ENCODE results near the gene CCDC69.
"Not testable (repeated sequence)": the region's sequence is repeated elsewhere in the genome, so short reads cannot be mapped to it uniquely, and the experiment has no call there.

Gene CCDC69

GRCh38 chr5:151259931-151260330, 36.0 kb upstream of the CCDC69 start:
- TF ChIP-seq CTCF (IDR thresholded peaks at IDR 0.05; ENCODE audit: insufficient read depth, low read depth, low read length, missing control alignments), result no peak
- DNase-seq (ENCODE audit: low read depth), result no peak
- H3K4me3 ChIP-seq (ENCODE audit: low read depth, low read length), result no peak overlapping the region

GRCh38 chr5:151258816-151259215, 34.9 kb upstream of the CCDC69 start:
- H3K4me3 ChIP-seq (ENCODE audit: low read depth, low read length), result no peak overlapping the region
- no peak for TF ChIP-seq CTCF (IDR thresholded peaks at IDR 0.05; ENCODE audit: insufficient read depth, low read depth, low read length, missing control alignments)
- no peak for DNase-seq (ENCODE audit: low read depth)

DNA sequence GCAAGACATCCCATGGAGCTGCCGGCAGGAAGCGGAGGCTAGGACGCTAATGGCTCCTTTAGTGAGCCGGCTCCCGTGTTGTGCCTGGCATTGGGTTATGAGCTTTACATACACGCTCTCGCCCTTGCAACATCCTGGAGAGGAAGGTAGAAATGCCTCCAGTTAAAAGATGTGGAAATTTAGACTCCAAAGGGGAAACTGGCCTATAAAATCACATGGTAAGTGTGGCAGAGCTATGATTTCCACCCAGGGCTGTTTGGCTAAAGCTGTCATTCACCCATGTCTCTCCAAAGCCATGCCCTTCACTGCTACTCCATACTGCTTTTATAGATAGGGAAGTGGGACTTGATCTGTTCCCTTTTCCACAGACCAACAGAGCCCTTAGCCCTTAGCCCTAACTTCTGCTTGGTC, 34.3 kb upstream of the CCDC69 start:
- no peak for DNase-seq (ENCODE audit: low read depth)
- H3K4me3 ChIP-seq (ENCODE audit: low read depth, low read length), result no peak overlapping the region
- TF ChIP-seq CTCF (IDR thresholded peaks at IDR 0.05; ENCODE audit: insufficient read depth, low read depth, low read length, missing control alignments), result no peak

DNA sequence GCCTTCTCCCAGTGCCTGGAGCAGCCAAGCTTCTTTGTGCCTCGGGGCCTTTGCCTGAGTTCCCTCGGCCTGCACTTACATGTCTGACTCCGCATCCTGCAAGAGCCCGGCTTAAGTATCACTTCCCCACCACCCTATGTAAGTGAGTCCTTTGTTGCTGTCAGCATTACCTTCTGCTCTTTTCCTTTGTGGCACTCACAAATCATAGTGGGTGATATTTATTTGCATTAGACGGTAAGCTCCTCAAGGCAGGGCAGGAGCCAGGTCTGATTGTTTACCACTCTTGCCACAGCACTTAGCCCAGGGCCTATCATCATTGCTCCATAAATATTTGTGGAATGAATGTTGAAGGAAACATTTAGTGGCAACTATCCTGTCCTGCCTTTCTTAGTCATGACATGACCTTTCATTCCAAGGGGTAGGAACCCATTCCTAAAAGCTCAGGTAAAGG, 33.9 kb upstream of the CCDC69 start:
- TF ChIP-seq CTCF (IDR thresholded peaks at IDR 0.05; ENCODE audit: insufficient read depth, low read depth, low read length, missing control alignments), result no peak
- DNase-seq (ENCODE audit: low read depth), result peak; percentile 81
- peak overlapping the region; percentile 29 for H3K4me3 ChIP-seq (ENCODE audit: low read depth, low read length)

- no peak for TF ChIP-seq CTCF (IDR thresholded peaks at IDR 0.05; ENCODE audit: insufficient read depth, low read depth, low read length, missing control alignments)
- H3K4me3 ChIP-seq (ENCODE audit: low read depth, low read length), result peak overlapping the region; percentile 76
- DNase-seq (ENCODE audit: low read depth), result peak; percentile 85
Observed at GRCh38 chr5:151255621-151256286, 31.9 kb upstream of the CCDC69 start.

GRCh38 chr5:151254990-151255389, 31.1 kb upstream of the CCDC69 start:
- not testable (repeated sequence) for DNase-seq (ENCODE audit: low read depth)
- peak overlapping the region; percentile 76 for H3K4me3 ChIP-seq (ENCODE audit: low read depth, low read length)

- TF ChIP-seq CTCF (IDR thresholded peaks at IDR 0.05; ENCODE audit: insufficient read depth, low read depth, low read length, missing control alignments), result no peak
- peak overlapping the region; percentile 76 for H3K4me3 ChIP-seq (ENCODE audit: low read depth, low read length)
- no peak for DNase-seq (ENCODE audit: low read depth)
Observed at GRCh38 chr5:151254556-151254955, 30.7 kb upstream of the CCDC69 start.
